Natural killer cell (primary cell): ENCODE measurements around the gene FDXR. TPM values are rescaled to one million over a fixed set of nuclear protein-coding genes. Genes with fewer than 3 reads are reported as not detected.
"Not testable (repeated sequence)": the region's sequence is repeated elsewhere in the genome, so short reads cannot be mapped to it uniquely, and the experiment has no call there.

ENCODE experiments used
- ATAC-seq, 3 donors: fragments of 150-1000 bp in 2 of 3; fragments of 200-7000 bp in 1 of 3; cut with Tn5 transposase; 1 replicate in 1 of 3; 2 replicates in 2 of 3; pipeline ENCODE4 v1.10.0; 2021; ENCODE audit warnings: mild to moderate bottlenecking in 2 of 3, moderate library complexity in 2 of 3
- DNase-seq, 2 donors: peaks; one replicate each; pipeline versions ENCODE4 v3.0.0 to v3.0.0-alpha.2; 2013 to 2021; ENCODE audit warnings: mixed read lengths in 1 of 2
- H3K27ac ChIP-seq: one replicate; pipeline ENCODE4 v1.5.1; 2013; ENCODE audit warnings: mild to moderate bottlenecking, low read length
- H3K27me3 ChIP-seq: one replicate; pipeline ENCODE4 v1.6.1; 2013; ENCODE audit warnings: low read length; ENCODE audit not compliant: control insufficient read depth, insufficient read depth
- H3K36me3 ChIP-seq: one replicate; pipeline ENCODE4 v1.6.1; 2013; ENCODE audit warnings: low read length; ENCODE audit not compliant: control insufficient read depth, insufficient read depth
- H3K4me1 ChIP-seq: one replicate; pipeline ENCODE4 v1.6.1; 2013; ENCODE audit warnings: low read length; ENCODE audit not compliant: control insufficient read depth, insufficient read depth
- H3K4me3 ChIP-seq: one replicate; pipeline ENCODE4 v1.5.1; 2013; ENCODE audit warnings: low read length
- H3K9me3 ChIP-seq: one replicate; pipeline ENCODE4 v1.6.1; 2013; ENCODE audit warnings: low read length; ENCODE audit not compliant: control insufficient read depth, insufficient read depth
- H3K27ac Mint-ChIP-seq, 2 donors: one replicate each; pipeline ENCODE4 v1.8.0; 2022; ENCODE audit warnings: mild to moderate bottlenecking in 2 of 2, mixed read lengths in 2 of 2, moderate library complexity in 1 of 2
- H3K27me3 Mint-ChIP-seq, 2 donors: one replicate each; pipeline ENCODE4 v1.8.0; 2022; ENCODE audit warnings: low read depth in 2 of 2, mixed read lengths in 2 of 2
- H3K36me3 Mint-ChIP-seq: one replicate; pipeline ENCODE4 v1.8.0; 2022; ENCODE audit warnings: mixed read lengths
- H3K4me1 Mint-ChIP-seq, 2 donors: one replicate each; pipeline ENCODE4 v1.8.0; 2022; ENCODE audit warnings: mixed read lengths in 2 of 2
- H3K4me3 Mint-ChIP-seq: one replicate; pipeline ENCODE4 v1.8.0; 2022; ENCODE audit warnings: mild to moderate bottlenecking, moderate library complexity, mixed read lengths
- H3K9me3 Mint-ChIP-seq, 2 donors: one replicate each; pipeline ENCODE4 v1.8.0; 2022; ENCODE audit warnings: mixed read lengths in 2 of 2
- WGBS: methylation state at CpG from one replicate; pipeline ENCODE4 v1.1.7; 2013; ENCODE audit warnings: missing lambda C conversion rate; ENCODE audit not compliant: insufficient coverage; 5-methylcytosine and 5-hydroxymethylcytosine counted together
- intact Hi-C: fragments of 100-400 bp; cut with micrococcal nuclease; formaldehyde crosslinking; loops from one replicate; pipeline ENCODE4 v1.14.2; 2022
- total RNA-seq, 4 donors: library from RNA; stranded (reverse); fragments of 120-200 nt in 1 of 4; gene quantifications; one replicate each; pipeline versions ENCODE4 v1.2.3 to v1.2.4, GENCODE V29; 2013 to 2022
- TF ChIP-seq, protein P1 (sequence below): fragments of 200-600 bp; IDR thresholded peaks from one replicate; pipeline ENCODE4 v1.8.0; 2022; ENCODE audit warnings: antibody characterized with exemption

FDXR gene
- total RNA-seq, 3 donors from 2014 or later (not counting 1 experiment from before 2014, with no cell fraction given) = 4.5 to 9.1 (median 7.8) TPM

DNA sequence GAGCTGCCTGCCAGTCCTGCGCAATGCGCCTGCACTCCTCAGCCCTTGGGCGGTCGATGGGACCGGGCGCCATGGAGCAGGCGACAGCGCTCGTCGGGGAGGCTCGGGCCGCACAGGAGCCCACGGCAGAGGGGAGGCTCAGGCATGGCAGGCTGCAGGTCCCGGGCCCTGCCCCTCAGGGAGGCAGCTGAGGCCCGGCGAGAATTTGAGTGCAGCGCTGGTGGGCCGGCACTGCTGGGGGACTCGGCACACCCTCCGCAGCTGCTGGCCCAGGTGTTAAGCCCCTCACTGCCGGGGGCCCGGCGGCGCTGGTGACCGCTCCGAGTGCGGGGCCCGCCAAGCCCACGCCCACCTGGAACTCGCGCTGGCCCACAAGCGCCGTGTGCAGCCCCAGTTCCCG, 34.2 kb upstream of the FDXR start:
- no peaks in the 10 kb centered on the region for H3K9me3 ChIP-seq
- DNase-seq (no peak), ATAC-seq (no peak)
- H3K4me1 ChIP-seq = no peaks in the 10 kb centered on the region
- WGBS = 96% methylated on average over 34 of the region's 34 CpGs
- Mint-ChIP-seq H3K4me3 (no peak overlapping the region), H3K27ac (no peak overlapping the region), H3K4me1 (no peaks in the 10 kb centered on the region), H3K9me3 (no peaks in the 10 kb centered on the region), H3K36me3 (no peaks in the 10 kb centered on the region), H3K27me3 (peaks cover 0 to 3% of the 10 kb centered on the region in 2 donors)
- no peaks in the 10 kb centered on the region for H3K36me3 ChIP-seq
- H3K27ac ChIP-seq = no peak overlapping the region
- no peak overlapping the region for H3K4me3 ChIP-seq
- intact Hi-C loops = no loop called here
- H3K27me3 ChIP-seq = no peaks in the 10 kb centered on the region
- TF ChIP-seq, protein P1, sequence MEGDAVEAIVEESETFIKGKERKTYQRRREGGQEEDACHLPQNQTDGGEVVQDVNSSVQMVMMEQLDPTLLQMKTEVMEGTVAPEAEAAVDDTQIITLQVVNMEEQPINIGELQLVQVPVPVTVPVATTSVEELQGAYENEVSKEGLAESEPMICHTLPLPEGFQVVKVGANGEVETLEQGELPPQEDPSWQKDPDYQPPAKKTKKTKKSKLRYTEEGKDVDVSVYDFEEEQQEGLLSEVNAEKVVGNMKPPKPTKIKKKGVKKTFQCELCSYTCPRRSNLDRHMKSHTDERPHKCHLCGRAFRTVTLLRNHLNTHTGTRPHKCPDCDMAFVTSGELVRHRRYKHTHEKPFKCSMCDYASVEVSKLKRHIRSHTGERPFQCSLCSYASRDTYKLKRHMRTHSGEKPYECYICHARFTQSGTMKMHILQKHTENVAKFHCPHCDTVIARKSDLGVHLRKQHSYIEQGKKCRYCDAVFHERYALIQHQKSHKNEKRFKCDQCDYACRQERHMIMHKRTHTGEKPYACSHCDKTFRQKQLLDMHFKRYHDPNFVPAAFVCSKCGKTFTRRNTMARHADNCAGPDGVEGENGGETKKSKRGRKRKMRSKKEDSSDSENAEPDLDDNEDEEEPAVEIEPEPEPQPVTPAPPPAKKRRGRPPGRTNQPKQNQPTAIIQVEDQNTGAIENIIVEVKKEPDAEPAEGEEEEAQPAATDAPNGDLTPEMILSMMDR = no peak

DNA sequence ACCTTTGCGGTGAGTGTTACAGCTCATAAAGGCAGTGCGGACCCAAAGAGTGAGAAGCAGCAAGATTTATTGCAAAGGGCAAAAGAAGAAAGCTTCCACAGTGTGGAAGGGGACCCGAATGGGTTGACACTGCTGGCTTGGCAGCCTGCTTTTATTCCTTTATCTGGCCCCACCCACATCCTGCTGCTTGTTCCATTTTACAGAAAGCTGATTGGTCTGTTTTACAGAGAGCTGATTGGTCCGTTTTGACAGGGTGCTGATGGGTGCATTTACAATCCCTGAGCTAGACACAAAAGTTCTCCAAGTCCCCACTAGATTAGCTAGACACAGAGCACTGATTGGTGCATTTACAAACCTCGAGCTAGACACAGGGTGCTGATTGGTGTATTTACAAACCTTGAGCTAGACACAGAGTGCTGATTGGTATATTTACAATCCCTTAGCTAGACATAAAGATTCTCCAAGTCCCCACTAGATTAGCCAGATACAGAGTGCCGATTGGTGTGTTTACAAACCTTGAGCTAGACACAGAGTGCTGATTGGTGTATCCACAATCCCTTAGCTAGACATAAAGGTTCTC, 33.5 kb upstream of the FDXR start:
- H3K9me3 ChIP-seq, H3K27ac Mint-ChIP-seq, H3K4me1 Mint-ChIP-seq, ATAC-seq, H3K27me3 Mint-ChIP-seq, H3K36me3 Mint-ChIP-seq, H3K4me3 Mint-ChIP-seq, H3K27me3 ChIP-seq, H3K36me3 ChIP-seq, H3K9me3 Mint-ChIP-seq, intact Hi-C loops, DNase-seq, H3K27ac ChIP-seq, H3K4me3 ChIP-seq, H3K4me1 ChIP-seq: not testable (repeated sequence)
- WGBS = 73% methylated on average over 5 of the region's 6 CpGs

DNA sequence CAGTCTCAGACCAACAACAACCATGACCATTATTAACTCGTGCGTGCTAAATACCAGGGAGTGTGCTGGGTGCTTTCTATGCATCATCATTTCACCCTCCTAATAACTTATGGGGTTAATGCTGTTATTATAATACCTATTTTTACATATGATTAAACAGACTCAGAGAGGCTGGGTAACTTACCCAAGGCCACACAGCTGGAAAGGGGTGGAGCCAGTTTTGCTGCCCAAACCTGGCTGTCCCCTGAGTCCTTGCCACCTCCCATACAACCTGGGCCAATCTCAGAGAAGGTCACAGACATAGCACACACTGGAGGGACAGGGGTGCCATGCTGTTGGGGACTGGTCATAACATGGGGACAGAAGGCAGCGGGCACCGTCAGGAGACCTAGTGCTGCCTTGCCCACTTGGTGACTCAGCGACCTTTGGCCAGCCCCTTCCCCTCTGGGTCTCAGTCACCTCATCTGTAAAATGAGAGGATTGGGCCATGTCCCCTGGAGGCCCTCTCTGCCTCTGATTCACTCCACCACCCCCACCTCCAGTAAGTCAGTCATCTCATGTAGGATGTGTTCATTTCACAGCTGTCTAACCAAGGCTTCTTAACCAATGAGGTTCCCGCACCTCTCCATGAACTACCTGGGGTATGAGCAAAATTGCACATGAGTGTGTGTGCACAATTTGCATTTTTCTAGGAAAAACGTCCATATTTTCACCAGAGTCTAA, 32.1 kb upstream of the FDXR start:
- intact Hi-C loops = no loop called here
- TF ChIP-seq, protein P1 = no peak

DNA sequence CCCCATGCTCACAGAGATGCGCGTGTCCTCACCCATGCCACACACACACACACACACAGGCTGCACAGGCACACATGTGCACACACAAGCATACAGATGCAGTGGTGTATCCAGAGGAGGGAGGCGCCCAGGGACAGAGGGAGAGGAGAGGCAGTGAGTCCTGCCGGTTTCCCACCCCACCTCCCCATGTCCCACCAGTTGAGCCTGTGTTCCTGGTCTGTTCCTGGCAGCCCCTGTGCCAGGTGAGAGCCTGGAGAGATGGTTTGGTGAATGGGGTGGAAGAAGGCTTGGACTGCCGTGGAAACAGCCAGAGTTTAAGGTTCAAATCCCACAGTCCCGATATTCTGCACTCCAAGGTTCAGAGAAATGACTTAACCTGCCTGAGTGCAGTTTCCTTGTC, 30.9 kb upstream of the FDXR start:
- 71% methylated on average over 2 of the region's 6 CpGs for WGBS
- H3K9me3 ChIP-seq = no peaks in the 10 kb centered on the region

More for the DNA sequence above, 32.1 kb upstream of the FDXR start:
- WGBS = 83% methylated on average over 5 of the region's 7 CpGs
- no peak overlapping the region for H3K27ac Mint-ChIP-seq
- Histone ChIP-seq H3K27ac (no peak overlapping the region), H3K9me3 (no peaks in the 10 kb centered on the region), H3K36me3 (no peaks in the 10 kb centered on the region), H3K4me3 (no peak overlapping the region), H3K4me1 (no peaks in the 10 kb centered on the region), H3K27me3 (no peaks in the 10 kb centered on the region)
- H3K9me3 Mint-ChIP-seq = no peaks in the 10 kb centered on the region
- H3K36me3 Mint-ChIP-seq = no peaks in the 10 kb centered on the region
- H3K4me1 Mint-ChIP-seq = no peaks in the 10 kb centered on the region
- H3K27me3 Mint-ChIP-seq = peaks cover 0 to 3% of the 10 kb centered on the region in 2 donors
- ATAC-seq (no peak), DNase-seq (no peak)
- no peak overlapping the region for H3K4me3 Mint-ChIP-seq

More for the DNA sequence above, 30.9 kb upstream of the FDXR start:
- no peaks in the 10 kb centered on the region for H3K9me3 Mint-ChIP-seq
- H3K4me3 Mint-ChIP-seq = no peak overlapping the region
- TF ChIP-seq, protein P1 = no peak
- ATAC-seq (no peak), DNase-seq (no peak)
- no peaks in the 10 kb centered on the region for H3K4me1 ChIP-seq
- no peaks in the 10 kb centered on the region for H3K36me3 Mint-ChIP-seq
- intact Hi-C loops = no loop called here
- H3K4me1 Mint-ChIP-seq = no peaks in the 10 kb centered on the region
- H3K36me3 ChIP-seq = no peaks in the 10 kb centered on the region
- peaks cover 0 to 4% of the 10 kb centered on the region in 2 donors for H3K27me3 Mint-ChIP-seq
- H3K4me3 ChIP-seq = no peak overlapping the region
- no peak overlapping the region for H3K27ac ChIP-seq
- no peaks in the 10 kb centered on the region for H3K27me3 ChIP-seq
- no peak overlapping the region for H3K27ac Mint-ChIP-seq
